Subcutaneous adipose tissue (tissue), 4 donors: ENCODE measurements around the gene CNPY1. TPM values are rescaled to one million over a fixed set of nuclear protein-coding genes. Genes with fewer than 3 reads are reported as not detected.

Source experiments
- CTCF ChIP-seq: fragments of 450-650 bp; IDR thresholded peaks from one replicate; pipeline ENCODE4 v1.5.1; 2016; ENCODE audit warnings: low read depth, mild to moderate bottlenecking, control low read depth, antibody characterized with exemption, moderate library complexity
- total RNA-seq, 4 donors: library from RNA; depleted of rRNA; stranded (reverse); fragments of >200 nt; gene quantifications; one replicate each; pipeline ENCODE4 v1.1.0, GENCODE V29; 2016

CNPY1 gene
- total RNA-seq, 4 donors from 2014 or later, result not detected

- TF ChIP-seq CTCF, result no peak
Measured at GRCh38 chr7:155495440-155496248, 50.7 kb downstream of the CNPY1 start.

GRCh38 chr7:155494551-155494950 is 51.8 kb downstream of the CNPY1 start:
- no peak for TF ChIP-seq CTCF

- TF ChIP-seq CTCF, result no peak
Measured at GRCh38 chr7:155493744-155494538, 52.4 kb downstream of the CNPY1 start.

GRCh38 chr7:155491812-155492211 is 54.5 kb downstream of the CNPY1 start:
- no peak for TF ChIP-seq CTCF

- TF ChIP-seq CTCF, result no peak
Measured at GRCh38 chr7:155490697-155491628, 55.4 kb downstream of the CNPY1 start.

GRCh38 chr7:155489862-155490696 is 56.3 kb downstream of the CNPY1 start:
- no peak for TF ChIP-seq CTCF
